Activated CD4-positive, alpha-beta T cell treated with anti-CD3 and anti-CD28 coated beads, Interleukin-2, amount 10 ng/mL, durations not matched to agents 7 days and 5 days (primary cell): ENCODE results near the gene UBASH3B. TPM values are rescaled to one million over a fixed set of nuclear protein-coding genes. Genes with fewer than 3 reads are reported as not detected.

Experiments used
- CTCF ChIA-PET: fragments of 350-600 bp; sonication (Branson Sonifier 250); formaldehyde crosslinking; loops from one replicate; lab custom pipeline; 2021; ENCODE audit warnings: antibody characterized with exemption; lab: Charles Lee
- POLR2A ChIA-PET: fragments of 350-600 bp; sonication (Branson Sonifier 250); formaldehyde crosslinking; loops from one replicate; lab custom pipeline; 2021; ENCODE audit warnings: antibody characterized with exemption; lab: Charles Lee
- DNase-seq: peaks from one replicate; pipeline ENCODE4 v3.0.0-alpha.2; 2020
- H3K27ac Mint-ChIP-seq: one replicate; pipeline ENCODE4 v1.8.0; 2021; ENCODE audit warnings: mild to moderate bottlenecking, moderate library complexity, mixed read lengths
- H3K27me3 Mint-ChIP-seq: one replicate; pipeline ENCODE4 v1.8.0; 2021; ENCODE audit warnings: mixed read lengths
- H3K36me3 Mint-ChIP-seq: one replicate; pipeline ENCODE4 v1.8.0; 2021; ENCODE audit warnings: low read depth, mixed read lengths
- H3K4me1 Mint-ChIP-seq: one replicate; pipeline ENCODE4 v1.8.0; 2021; ENCODE audit warnings: mixed read lengths
- H3K4me3 Mint-ChIP-seq: one replicate; pipeline ENCODE4 v1.8.0; 2021; ENCODE audit warnings: mild to moderate bottlenecking, moderate library complexity, mixed read lengths
- H3K9me3 Mint-ChIP-seq: one replicate; pipeline ENCODE4 v1.8.0; 2021; ENCODE audit warnings: mixed read lengths
- total RNA-seq, 2 experiments: library from RNA; stranded (reverse); gene quantifications; one replicate each; pipeline ENCODE4 v1.2.3, GENCODE V29; 2021

The UBASH3B gene
- total RNA-seq, 2 experiments from 2014 or later, result 15.2 to 15.8 TPM

GRCh38 chr11:122686111-122686510 is 30.6 kb downstream of the UBASH3B start:
- ChIA-PET POLR2A (interaction anchor here (0.6 kb wide), 1 partner anchor 11 kb away, joined by 3 read pairs; no protein-coding TSS in a partner anchor), CTCF (interaction anchor here (0.6 to 1.7 kb wide), 4 partner anchors 8 to 62 kb away, joined by 4 to 6 read pairs (median 4); no protein-coding TSS in a partner anchor)
- H3K36me3 Mint-ChIP-seq, result peaks cover 2% of the 10 kb centered on the region
- H3K27ac Mint-ChIP-seq, result no peak overlapping the region
- no peak for DNase-seq
- peaks cover 33% of the 10 kb centered on the region for H3K4me1 Mint-ChIP-seq
- no peaks in the 10 kb centered on the region for H3K27me3 Mint-ChIP-seq
- H3K4me3 Mint-ChIP-seq, result no peak overlapping the region
- H3K9me3 Mint-ChIP-seq, result no peaks in the 10 kb centered on the region

- no peaks in the 10 kb centered on the region for H3K27me3 Mint-ChIP-seq
- H3K9me3 Mint-ChIP-seq, result no peaks in the 10 kb centered on the region
- peak overlapping the region; percentile 64 for H3K4me3 Mint-ChIP-seq
- no peak for DNase-seq
- peaks cover 50% of the 10 kb centered on the region for H3K4me1 Mint-ChIP-seq
- H3K36me3 Mint-ChIP-seq, result peaks cover 5% of the 10 kb centered on the region
- ChIA-PET POLR2A (no interaction called here), CTCF (interaction anchor here (1.0 to 1.4 kb wide), 4 partner anchors 25 to 74 kb away, joined by 3 to 4 read pairs (median 4); no protein-coding TSS in a partner anchor)
- peak overlapping the region; percentile 86 for H3K27ac Mint-ChIP-seq
These were observed 34.9 kb downstream of the UBASH3B start for GRCh38 chr11:122690384-122690783.

- Mint-ChIP-seq H3K9me3 (no peaks in the 10 kb centered on the region), H3K36me3 (peaks cover 8% of the 10 kb centered on the region), H3K27ac (peak overlapping the region; percentile 86), H3K4me1 (peaks cover 55% of the 10 kb centered on the region), H3K4me3 (peak overlapping the region; percentile 64), H3K27me3 (no peaks in the 10 kb centered on the region)
- ChIA-PET POLR2A (no interaction called here), CTCF (interaction anchor here (0.7 to 1.4 kb wide), 9 partner anchors 15 to 971 kb away, joined by 3 to 4 read pairs (median 3); partner anchors contain the start of gene UBASH3B)
- peak; percentile 18 for DNase-seq
These were observed 35.5 kb downstream of the UBASH3B start for GRCh38 chr11:122690801-122691548.

GRCh38 chr11:122691549-122692150 is 36.1 kb downstream of the UBASH3B start:
- Mint-ChIP-seq H3K4me1 (peaks cover 62% of the 10 kb centered on the region), H3K36me3 (peaks cover 8% of the 10 kb centered on the region), H3K27me3 (no peaks in the 10 kb centered on the region), H3K27ac (peak overlapping the region; percentile 86), H3K4me3 (no peak overlapping the region), H3K9me3 (no peaks in the 10 kb centered on the region)
- POLR2A ChIA-PET, result no interaction called here
- CTCF ChIA-PET, result interaction anchor here (0.7 to 1.4 kb wide), 7 partner anchors 14 to 972 kb away, joined by 3 to 4 read pairs (median 3); partner anchors contain the start of gene UBASH3B
- DNase-seq, result no peak

GRCh38 chr11:122692444-122692843 is 36.9 kb downstream of the UBASH3B start:
- no peak overlapping the region for H3K27ac Mint-ChIP-seq
- H3K9me3 Mint-ChIP-seq, result no peaks in the 10 kb centered on the region
- H3K27me3 Mint-ChIP-seq, result no peaks in the 10 kb centered on the region
- no peak overlapping the region for H3K4me3 Mint-ChIP-seq
- CTCF ChIA-PET, result interaction anchor here (1.2 to 1.4 kb wide), 2 partner anchors 14 to 62 kb away, joined by 3 read pairs; no protein-coding TSS in a partner anchor
- H3K36me3 Mint-ChIP-seq, result peaks cover 8% of the 10 kb centered on the region
- DNase-seq, result no peak
- POLR2A ChIA-PET, result no interaction called here
- peaks cover 67% of the 10 kb centered on the region for H3K4me1 Mint-ChIP-seq

GRCh38 chr11:122695076-122695615 is 39.6 kb downstream of the UBASH3B start:
- ChIA-PET POLR2A (no interaction called here), CTCF (interaction anchor here (0.9 to 2.3 kb wide), 5 partner anchors 12 to 59 kb away, joined by 3 to 10 read pairs (median 4); no protein-coding TSS in a partner anchor)
- DNase-seq, result no peak
- peaks cover 8% of the 10 kb centered on the region for H3K36me3 Mint-ChIP-seq
- H3K4me1 Mint-ChIP-seq, result peaks cover 76% of the 10 kb centered on the region
- no peaks in the 10 kb centered on the region for H3K9me3 Mint-ChIP-seq
- H3K27ac Mint-ChIP-seq, result peak overlapping the region; percentile 47
- H3K4me3 Mint-ChIP-seq, result no peak overlapping the region
- H3K27me3 Mint-ChIP-seq, result no peaks in the 10 kb centered on the region

GRCh38 chr11:122696662-122697061 is 41.1 kb downstream of the UBASH3B start:
- no peaks in the 10 kb centered on the region for H3K9me3 Mint-ChIP-seq
- H3K4me1 Mint-ChIP-seq, result peaks cover 61% of the 10 kb centered on the region
- peak overlapping the region; percentile 95 for H3K27ac Mint-ChIP-seq
- peak; percentile 76 for DNase-seq
- H3K36me3 Mint-ChIP-seq, result peaks cover 8% of the 10 kb centered on the region
- H3K27me3 Mint-ChIP-seq, result peaks cover 1% of the 10 kb centered on the region
- H3K4me3 Mint-ChIP-seq, result peak overlapping the region; percentile 59
- CTCF ChIA-PET, result interaction anchor here (0.9 to 1.9 kb wide), 9 partner anchors 8 to 68 kb away, joined by 3 to 5 read pairs (median 4); no protein-coding TSS in a partner anchor
- POLR2A ChIA-PET, result interaction anchor here (0.9 kb wide), 1 partner anchor 21 kb away, joined by 3 read pairs; no protein-coding TSS in a partner anchor

GRCh38 chr11:122697636-122698167 is 42.2 kb downstream of the UBASH3B start:
- Mint-ChIP-seq H3K27me3 (peaks cover 3% of the 10 kb centered on the region), H3K27ac (peak overlapping the region; percentile 95), H3K4me1 (peaks cover 56% of the 10 kb centered on the region), H3K9me3 (no peaks in the 10 kb centered on the region), H3K4me3 (peak overlapping the region; percentile 59), H3K36me3 (peaks cover 10% of the 10 kb centered on the region)
- CTCF ChIA-PET, result interaction anchor here (0.6 to 1.7 kb wide), 5 partner anchors 9 to 283 kb away, joined by 3 to 5 read pairs (median 3); no protein-coding TSS in a partner anchor
- DNase-seq, result peak; percentile 59
- POLR2A ChIA-PET, result interaction anchor here (0.7 kb wide), 1 partner anchor 97 kb away, joined by 3 read pairs; no protein-coding TSS in a partner anchor

- peaks cover 52% of the 10 kb centered on the region for H3K4me1 Mint-ChIP-seq
- DNase-seq, result no peak
- CTCF ChIA-PET, result interaction anchor here (0.6 to 1.0 kb wide), 4 partner anchors 17 to 86 kb away, joined by 3 read pairs; no protein-coding TSS in a partner anchor
- H3K27me3 Mint-ChIP-seq, result peaks cover 3% of the 10 kb centered on the region
- H3K9me3 Mint-ChIP-seq, result no peaks in the 10 kb centered on the region
- peak overlapping the region; percentile 95 for H3K27ac Mint-ChIP-seq
- H3K36me3 Mint-ChIP-seq, result peaks cover 7% of the 10 kb centered on the region
- H3K4me3 Mint-ChIP-seq, result peak overlapping the region; percentile 59
- POLR2A ChIA-PET, result no interaction called here
These were observed 42.9 kb downstream of the UBASH3B start for GRCh38 chr11:122698392-122698791.

GRCh38 chr11:122700666-122701065 is 45.1 kb downstream of the UBASH3B start:
- no peak for DNase-seq
- peaks cover 3% of the 10 kb centered on the region for H3K27me3 Mint-ChIP-seq
- H3K36me3 Mint-ChIP-seq, result peaks cover 8% of the 10 kb centered on the region
- no peak overlapping the region for H3K4me3 Mint-ChIP-seq
- CTCF ChIA-PET, result interaction anchor here (0.6 to 1.5 kb wide), 3 partner anchors 9 to 333 kb away, joined by 3 to 4 read pairs (median 3); no protein-coding TSS in a partner anchor
- H3K27ac Mint-ChIP-seq, result no peak overlapping the region
- POLR2A ChIA-PET, result no interaction called here
- no peaks in the 10 kb centered on the region for H3K9me3 Mint-ChIP-seq
- peaks cover 47% of the 10 kb centered on the region for H3K4me1 Mint-ChIP-seq

- H3K4me3 Mint-ChIP-seq, result no peak overlapping the region
- ChIA-PET CTCF (interaction anchor here (0.6 to 1.5 kb wide), 3 partner anchors 9 to 332 kb away, joined by 3 to 4 read pairs (median 3); no protein-coding TSS in a partner anchor), POLR2A (no interaction called here)
- DNase-seq, result no peak
- no peaks in the 10 kb centered on the region for H3K9me3 Mint-ChIP-seq
- no peak overlapping the region for H3K27ac Mint-ChIP-seq
- H3K4me1 Mint-ChIP-seq, result peaks cover 44% of the 10 kb centered on the region
- peaks cover 8% of the 10 kb centered on the region for H3K36me3 Mint-ChIP-seq
- peaks cover 3% of the 10 kb centered on the region for H3K27me3 Mint-ChIP-seq
These were observed 45.6 kb downstream of the UBASH3B start for GRCh38 chr11:122701143-122701542.
